ENCODE results near the gene HIF3A. TPM values are rescaled to one million over a fixed set of nuclear protein-coding genes. Genes with fewer than 3 reads are reported as not detected.

HIF3A gene
- total RNA-seq, 1 experiment from 2014 or later, result 31.9 TPM

DNA sequence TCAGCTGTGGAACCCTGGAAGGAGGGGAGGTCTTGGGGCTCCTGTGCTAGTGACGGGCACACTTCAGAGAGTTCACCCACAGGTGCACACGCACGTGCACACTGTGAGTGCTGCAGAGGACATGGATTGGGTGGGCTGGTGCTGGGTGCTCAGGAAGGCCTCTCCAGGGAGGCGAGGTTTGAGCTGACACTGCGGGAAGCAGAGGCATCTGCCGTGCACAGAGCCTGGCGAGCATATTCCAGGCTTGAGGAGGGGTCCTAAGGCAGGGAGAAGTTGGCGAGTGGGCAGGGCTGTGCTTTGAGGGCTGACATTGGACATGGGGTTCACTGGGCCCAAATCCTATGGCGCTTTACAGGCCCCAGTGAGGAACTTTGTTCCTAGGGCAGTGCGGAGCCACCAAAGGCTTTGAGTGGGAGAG is 90.9 kb downstream of the HIF3A start:
- no peaks in the 10 kb centered on the region for H3K9me3 ChIP-seq (ENCODE audit: control insufficient read depth, low read depth, low read length)
- no peaks in the 10 kb centered on the region for H3K23me2 ChIP-seq (ENCODE audit: insufficient read length, low read depth, low read length, poor library complexity, severe bottlenecking)
- H2BK120ac ChIP-seq (ENCODE audit: low read depth, low read length, poor library complexity, severe bottlenecking), result no peak overlapping the region
- H3K79me1 ChIP-seq (ENCODE audit: insufficient read depth, low read depth, low read length, poor library complexity, severe bottlenecking), result no peaks in the 10 kb centered on the region
- no peak overlapping the region for H2BK12ac ChIP-seq (ENCODE audit: insufficient read length, low read depth, low read length)
- no peak overlapping the region for H3K27ac Mint-ChIP-seq
- no peaks in the 10 kb centered on the region for H3K4me1 ChIP-seq (ENCODE audit: insufficient read depth, low read length)
- H3K4me1 Mint-ChIP-seq, result peaks cover 4 to 17% of the 10 kb centered on the region in 2 experiments; a peak in 3 of 4 replicates
- no CpG with 5 or more reads among the region's 10 CpGs for WGBS (ENCODE audit: extremely low coverage, insufficient read length, low lambda C conversion rate)
- H3K9ac ChIP-seq (ENCODE audit: extremely low read depth, insufficient read length, low read length), result no peak overlapping the region
- H4K20me1 ChIP-seq (ENCODE audit: control insufficient read depth, insufficient read depth, insufficient read length), result no peaks in the 10 kb centered on the region
- H2BK20ac ChIP-seq (ENCODE audit: low read depth, low read length, poor library complexity, severe bottlenecking), result no peak overlapping the region
- H3K27me3 Mint-ChIP-seq (ENCODE audit: low read depth), result no peaks in the 10 kb centered on the region
- H4K5ac ChIP-seq (ENCODE audit: insufficient read length, low read depth, low read length), result no peak overlapping the region
- H2AFZ ChIP-seq (ENCODE audit: low read length), result no peak overlapping the region
- no peaks in the 10 kb centered on the region for H3K79me2 ChIP-seq (ENCODE audit: insufficient read depth, low read length)
- H3K27me3 ChIP-seq (ENCODE audit: insufficient read depth, low read length), result no peaks in the 10 kb centered on the region
- H3K14ac ChIP-seq (ENCODE audit: insufficient read depth, low read length), result no peak overlapping the region
- no peak overlapping the region for H3K23ac ChIP-seq (ENCODE audit: insufficient read length, low read depth, low read length)
- H2BK5ac ChIP-seq (ENCODE audit: insufficient read length, low read length), result no peak overlapping the region
- H3K27ac ChIP-seq (ENCODE audit: insufficient read length, low read depth, low read length), result no peak overlapping the region
- H3K18ac ChIP-seq (ENCODE audit: insufficient read length, low read depth, low read length), result no peak overlapping the region
- no peak overlapping the region for H3K4me2 ChIP-seq (ENCODE audit: insufficient read depth, insufficient read length, low read length)
- DNase-seq, result no peak
- H3K4ac ChIP-seq (ENCODE audit: low read depth, low read length), result no peak overlapping the region
- peaks cover 55 to 86% (median 75%) of the 10 kb centered on the region in 3 experiments for H3K36me3 Mint-ChIP-seq (ENCODE audit: insufficient read depth in 1 of 3, low read depth in 3 of 3)
- H3K9me3 Mint-ChIP-seq, result peaks cover 2 to 5% of the 10 kb centered on the region in 2 experiments; a peak in 2 of 5 replicates
- H3K56ac ChIP-seq (ENCODE audit: insufficient read length, low read depth, low read length), result no peak overlapping the region
- no peak overlapping the region for H4K91ac ChIP-seq (ENCODE audit: insufficient read length, low read depth, low read length)
- no peak overlapping the region for H3K4me3 Mint-ChIP-seq
- H2BK15ac ChIP-seq (ENCODE audit: low read depth, low read length), result no peak overlapping the region
- H3T11ph ChIP-seq (ENCODE audit: low read length), result no peak overlapping the region
- TF ChIP-seq, protein P1, sequence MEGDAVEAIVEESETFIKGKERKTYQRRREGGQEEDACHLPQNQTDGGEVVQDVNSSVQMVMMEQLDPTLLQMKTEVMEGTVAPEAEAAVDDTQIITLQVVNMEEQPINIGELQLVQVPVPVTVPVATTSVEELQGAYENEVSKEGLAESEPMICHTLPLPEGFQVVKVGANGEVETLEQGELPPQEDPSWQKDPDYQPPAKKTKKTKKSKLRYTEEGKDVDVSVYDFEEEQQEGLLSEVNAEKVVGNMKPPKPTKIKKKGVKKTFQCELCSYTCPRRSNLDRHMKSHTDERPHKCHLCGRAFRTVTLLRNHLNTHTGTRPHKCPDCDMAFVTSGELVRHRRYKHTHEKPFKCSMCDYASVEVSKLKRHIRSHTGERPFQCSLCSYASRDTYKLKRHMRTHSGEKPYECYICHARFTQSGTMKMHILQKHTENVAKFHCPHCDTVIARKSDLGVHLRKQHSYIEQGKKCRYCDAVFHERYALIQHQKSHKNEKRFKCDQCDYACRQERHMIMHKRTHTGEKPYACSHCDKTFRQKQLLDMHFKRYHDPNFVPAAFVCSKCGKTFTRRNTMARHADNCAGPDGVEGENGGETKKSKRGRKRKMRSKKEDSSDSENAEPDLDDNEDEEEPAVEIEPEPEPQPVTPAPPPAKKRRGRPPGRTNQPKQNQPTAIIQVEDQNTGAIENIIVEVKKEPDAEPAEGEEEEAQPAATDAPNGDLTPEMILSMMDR (conservative IDR thresholded peaks at IDR 0.05), result no peak
- no peak overlapping the region for H4K8ac ChIP-seq (replicated peaks; ENCODE audit: insufficient read length, low read depth, low read length)
- H2AK5ac ChIP-seq (ENCODE audit: insufficient read length, low read length), result no peak overlapping the region

All from H9 (cell line).